HG02642 (cell line): Measurements from ENCODE around the gene CAPN2.

Experiments used
- ATAC-seq: cut with Tn5 transposase; IDR thresholded peaks from one replicate; pipeline ENCODE4 v1.9.1; 2021; ENCODE audit warnings: mild to moderate bottlenecking; ENCODE audit not compliant: unreplicated experiment, poor library complexity

The CAPN2 gene

GRCh38 chr1:223712194-223712849 lies at the start of gene CAPN2:
TSS of gene CAPN2 (plus strand) at chr1:223712539. CDS start at chr1:223712641, 102 bp downstream.
- ATAC-seq = peak; percentile 77

GRCh38 chr1:223662943-223663342 lies 49.4 kb upstream of the CAPN2 start:
- no peak for ATAC-seq

GRCh38 chr1:223664106-223664505 lies 48.2 kb upstream of the CAPN2 start:
- ATAC-seq = no peak

- no peak for ATAC-seq
Measured at GRCh38 chr1:223665592-223666312, 46.6 kb upstream of the CAPN2 start, which contains the start of gene CAPN8. TSS of gene CAPN8 (minus strand) at chr1:223665701. CDS start at chr1:223665646, 55 bp downstream.

GRCh38 chr1:223667484-223668182 lies 44.7 kb upstream of the CAPN2 start:
- ATAC-seq = no peak

GRCh38 chr1:223669003-223669795 lies 43.1 kb upstream of the CAPN2 start:
- no peak for ATAC-seq

GRCh38 chr1:223670458-223671159 lies 41.7 kb upstream of the CAPN2 start:
- no peak for ATAC-seq

- ATAC-seq = no peak
Measured at GRCh38 chr1:223674119-223674890, 38.0 kb upstream of the CAPN2 start.

- no peak for ATAC-seq
Measured at GRCh38 chr1:223678841-223679240, 33.5 kb upstream of the CAPN2 start.

GRCh38 chr1:223680188-223680587 lies 32.2 kb upstream of the CAPN2 start:
- no peak for ATAC-seq

- no peak for ATAC-seq
Measured at GRCh38 chr1:223682502-223682901, 29.8 kb upstream of the CAPN2 start.

- ATAC-seq = no peak
Measured at GRCh38 chr1:223683586-223684487, 28.5 kb upstream of the CAPN2 start.

- no peak for ATAC-seq
Measured at GRCh38 chr1:223684488-223684792, 27.9 kb upstream of the CAPN2 start.

GRCh38 chr1:223691121-223691520 lies 21.2 kb upstream of the CAPN2 start:
- ATAC-seq = no peak

- no peak for ATAC-seq
Measured at GRCh38 chr1:223695014-223695548, 17.3 kb upstream of the CAPN2 start.

- ATAC-seq = no peak
Measured at GRCh38 chr1:223695941-223696340, 16.4 kb upstream of the CAPN2 start.

- ATAC-seq = no peak
Measured at GRCh38 chr1:223700388-223700918, 11.9 kb upstream of the CAPN2 start.
